NCI-H1436 (cell line): ENCODE measurements around the gene ADGRG2.

Experiments
- DNase-seq: peaks from one replicate; lab custom pipeline; 2025; lab: John Stamatoyannopoulos, UW

ADGRG2 gene, protein sequence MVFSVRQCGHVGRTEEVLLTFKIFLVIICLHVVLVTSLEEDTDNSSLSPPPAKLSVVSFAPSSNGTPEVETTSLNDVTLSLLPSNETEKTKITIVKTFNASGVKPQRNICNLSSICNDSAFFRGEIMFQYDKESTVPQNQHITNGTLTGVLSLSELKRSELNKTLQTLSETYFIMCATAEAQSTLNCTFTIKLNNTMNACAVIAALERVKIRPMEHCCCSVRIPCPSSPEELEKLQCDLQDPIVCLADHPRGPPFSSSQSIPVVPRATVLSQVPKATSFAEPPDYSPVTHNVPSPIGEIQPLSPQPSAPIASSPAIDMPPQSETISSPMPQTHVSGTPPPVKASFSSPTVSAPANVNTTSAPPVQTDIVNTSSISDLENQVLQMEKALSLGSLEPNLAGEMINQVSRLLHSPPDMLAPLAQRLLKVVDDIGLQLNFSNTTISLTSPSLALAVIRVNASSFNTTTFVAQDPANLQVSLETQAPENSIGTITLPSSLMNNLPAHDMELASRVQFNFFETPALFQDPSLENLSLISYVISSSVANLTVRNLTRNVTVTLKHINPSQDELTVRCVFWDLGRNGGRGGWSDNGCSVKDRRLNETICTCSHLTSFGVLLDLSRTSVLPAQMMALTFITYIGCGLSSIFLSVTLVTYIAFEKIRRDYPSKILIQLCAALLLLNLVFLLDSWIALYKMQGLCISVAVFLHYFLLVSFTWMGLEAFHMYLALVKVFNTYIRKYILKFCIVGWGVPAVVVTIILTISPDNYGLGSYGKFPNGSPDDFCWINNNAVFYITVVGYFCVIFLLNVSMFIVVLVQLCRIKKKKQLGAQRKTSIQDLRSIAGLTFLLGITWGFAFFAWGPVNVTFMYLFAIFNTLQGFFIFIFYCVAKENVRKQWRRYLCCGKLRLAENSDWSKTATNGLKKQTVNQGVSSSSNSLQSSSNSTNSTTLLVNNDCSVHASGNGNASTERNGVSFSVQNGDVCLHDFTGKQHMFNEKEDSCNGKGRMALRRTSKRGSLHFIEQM

DNA sequence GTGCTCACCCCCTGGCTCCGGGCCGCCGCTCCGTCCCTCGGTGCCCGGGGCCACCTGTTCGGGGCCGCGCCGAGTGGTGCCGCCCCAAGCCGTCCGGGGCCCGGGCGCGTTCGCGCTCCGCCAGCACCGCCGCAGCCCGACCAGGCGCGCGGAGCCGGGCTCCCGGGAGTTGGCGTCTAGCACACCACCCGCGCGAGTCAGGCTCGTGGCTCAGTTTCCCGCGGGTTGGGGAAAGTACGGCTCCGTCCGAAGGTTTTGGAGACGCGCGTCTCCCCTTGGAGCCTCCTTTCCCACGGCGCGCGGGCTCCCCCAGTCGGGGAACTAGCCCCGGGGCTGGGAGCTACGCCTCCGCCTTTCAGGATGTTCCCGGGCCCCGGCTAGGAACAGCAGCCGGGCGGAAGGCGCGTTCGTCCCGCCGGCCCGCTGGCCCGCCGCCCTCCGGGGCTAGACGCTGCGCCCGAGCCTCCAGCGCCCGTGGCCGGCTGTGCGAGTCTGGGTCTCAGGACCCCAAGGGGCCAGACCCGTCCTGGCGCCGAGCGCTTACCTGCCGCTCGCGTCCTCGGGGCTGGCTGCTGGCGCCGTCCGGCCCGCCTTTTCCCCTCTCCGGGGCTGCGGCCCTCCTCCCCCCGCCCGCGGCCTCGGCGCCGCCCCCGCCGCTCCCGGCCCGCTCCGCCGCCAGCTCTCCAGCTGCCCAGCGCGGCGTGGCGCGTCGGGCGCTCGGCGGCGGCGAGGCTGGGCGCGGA is at the start of gene ADGRG2:
ADGRG2 (minus strand) TSS at position 571 of the 743 bp plus-strand sequence. CDS start 53,634 bp downstream, outside the sequence.
- DNase-seq: no peak

DNA sequence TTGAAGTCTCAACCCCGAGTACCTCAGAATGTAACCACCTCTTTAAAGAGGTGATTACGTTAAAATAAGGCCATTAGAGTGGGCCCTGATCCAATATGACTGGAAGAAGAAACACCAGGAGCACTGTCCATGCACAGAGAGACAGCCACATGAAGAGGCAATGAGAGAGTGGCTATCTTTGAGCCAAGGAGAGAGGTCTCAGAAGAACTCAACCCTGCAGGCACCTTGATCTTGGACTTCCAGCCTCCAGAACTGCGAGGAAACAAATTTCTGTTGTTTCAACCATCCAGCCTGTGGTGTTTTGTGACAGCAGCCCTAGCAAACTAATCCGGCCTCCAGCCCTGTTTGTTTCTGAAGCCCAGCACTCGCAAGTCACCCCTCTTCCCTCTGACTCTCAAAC is 46.3 kb upstream of the ADGRG2 start:
- no peak for DNase-seq

DNA sequence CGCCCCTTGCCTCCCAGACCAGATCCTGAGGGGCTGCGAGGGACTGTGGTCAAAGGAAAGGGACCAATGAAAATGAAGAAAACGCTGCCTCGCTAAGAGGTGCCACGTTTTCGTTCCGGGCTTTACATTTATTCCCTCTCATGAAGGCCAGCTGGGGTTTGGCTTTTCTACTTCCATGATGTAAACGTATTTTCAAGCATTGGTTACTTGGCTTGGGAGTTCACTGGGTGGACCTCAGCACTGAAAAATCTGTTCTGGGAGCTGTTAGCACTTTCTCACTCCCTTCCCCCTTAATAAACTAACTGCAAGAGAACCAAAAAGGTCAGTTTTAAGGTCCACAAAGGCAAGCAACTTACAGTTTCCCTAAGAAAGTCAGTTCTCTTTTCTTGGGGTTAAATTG is 40.6 kb upstream of the ADGRG2 start:
- DNase-seq: no peak

DNA sequence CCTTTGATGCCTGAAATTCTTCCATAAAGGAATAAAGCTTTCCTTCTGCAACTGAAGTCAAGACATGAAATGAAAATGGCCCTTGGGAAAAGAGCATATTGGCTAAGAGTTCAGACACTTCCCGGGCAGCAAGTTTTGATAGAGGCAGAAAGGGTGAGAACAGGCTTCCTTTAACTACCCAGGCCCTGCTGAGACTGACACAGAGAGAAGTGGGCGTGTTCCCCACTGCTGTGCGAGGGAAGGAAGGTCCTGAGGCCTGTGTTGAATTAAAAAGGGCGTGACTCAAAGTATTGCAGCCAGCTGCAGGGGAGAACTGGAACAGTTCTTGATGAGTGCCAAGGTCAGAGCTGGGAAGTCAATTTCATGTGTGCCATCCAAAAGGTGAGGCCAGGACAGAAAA is 33.9 kb upstream of the ADGRG2 start:
- DNase-seq: no peak

DNA sequence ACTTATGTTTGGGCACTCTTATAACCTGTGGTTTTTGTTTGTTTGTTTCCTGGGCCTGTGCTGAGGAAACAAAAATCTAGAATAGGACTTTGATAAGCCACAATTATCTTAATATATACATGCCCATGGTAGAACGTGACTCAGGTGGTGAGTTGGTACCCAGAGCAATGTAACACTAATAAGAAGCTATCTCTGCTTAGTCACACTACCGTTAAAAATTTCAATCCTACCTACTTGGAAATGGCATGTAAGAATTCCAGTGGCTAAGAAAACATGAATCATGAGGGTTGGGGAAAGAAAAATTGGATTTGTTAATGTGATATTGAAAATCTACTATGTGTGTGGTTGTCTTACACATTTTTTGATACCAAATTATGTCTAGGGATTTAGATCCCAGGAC is 30.5 kb upstream of the ADGRG2 start:
- DNase-seq: no peak

DNA sequence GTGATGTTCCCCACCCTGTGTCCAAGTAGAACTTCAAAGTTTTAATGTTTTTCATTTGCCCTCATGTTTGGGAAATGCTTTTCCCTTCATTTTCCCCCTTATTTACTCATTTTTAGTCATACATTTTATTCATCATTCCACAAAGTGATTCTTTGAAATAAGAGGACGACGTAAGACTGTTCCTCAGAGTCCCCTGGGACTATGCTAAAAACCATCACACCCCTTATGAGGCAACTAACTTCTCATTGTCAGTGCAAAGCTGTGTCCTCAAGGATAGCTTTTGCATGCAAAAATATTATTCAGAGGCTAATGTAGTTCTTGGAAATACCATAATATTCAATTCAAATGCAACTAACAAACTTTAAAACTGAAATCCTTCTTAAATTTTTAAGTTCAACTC is 14.8 kb upstream of the ADGRG2 start:
- DNase-seq: no peak

DNA sequence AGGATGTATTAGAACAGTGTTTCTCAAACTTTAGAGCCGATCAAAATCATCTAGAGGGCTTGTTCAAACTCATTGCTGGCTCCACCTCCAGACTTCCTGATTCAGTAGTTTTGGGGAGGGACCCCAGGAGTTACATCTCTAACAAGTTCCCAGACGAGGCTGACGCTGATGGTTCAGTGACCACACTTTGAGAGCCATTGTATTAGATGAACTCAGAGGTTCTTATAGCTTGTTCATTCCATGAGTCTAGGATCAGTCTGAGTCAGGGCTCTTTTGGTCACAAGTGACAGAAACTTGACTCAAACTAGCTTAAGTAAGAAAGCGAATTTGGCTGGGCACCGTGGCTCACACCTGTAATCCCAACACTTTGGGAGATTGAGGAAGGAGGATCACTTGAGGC is 11.5 kb upstream of the ADGRG2 start:
- DNase-seq: no peak

DNA sequence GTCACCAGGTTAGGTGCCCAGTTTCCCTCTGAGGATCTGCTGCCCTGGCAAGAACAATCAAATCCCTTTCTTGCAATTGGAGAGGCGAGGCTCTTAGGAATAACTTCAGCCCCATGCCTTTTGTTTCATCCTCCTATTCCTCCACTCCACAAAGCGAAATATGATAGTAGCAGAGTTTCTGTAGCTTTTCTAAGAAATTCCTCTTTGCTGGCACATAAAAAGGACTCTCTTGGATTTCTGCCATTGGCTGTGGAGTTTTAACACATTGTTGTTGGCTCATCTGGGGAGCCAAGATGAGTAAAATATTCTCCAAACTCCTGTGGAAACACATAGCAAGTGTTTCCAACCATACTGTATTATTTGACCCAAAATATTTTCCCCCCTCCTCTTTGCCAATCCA is 11.0 kb upstream of the ADGRG2 start:
- no peak for DNase-seq

DNA sequence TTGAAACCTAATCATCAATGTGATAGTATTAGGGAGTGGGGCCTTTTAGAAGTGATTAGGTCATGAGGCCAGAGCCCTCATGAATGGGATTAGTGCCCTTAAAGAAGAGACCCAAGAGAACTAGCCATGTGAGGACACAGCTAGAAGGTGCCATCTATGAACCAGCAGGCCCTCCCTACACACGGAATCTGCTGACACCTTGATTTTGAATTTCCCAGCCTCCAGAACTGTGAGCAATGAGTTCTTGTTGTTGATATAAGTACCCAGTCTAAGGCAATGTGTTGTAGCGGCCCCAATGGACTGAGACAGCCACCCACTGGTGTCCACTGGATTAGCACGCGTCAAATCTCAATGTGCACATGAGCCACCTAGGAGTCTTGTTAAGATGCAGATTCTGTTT is 8.4 kb upstream of the ADGRG2 start:
- DNase-seq: no peak

DNA sequence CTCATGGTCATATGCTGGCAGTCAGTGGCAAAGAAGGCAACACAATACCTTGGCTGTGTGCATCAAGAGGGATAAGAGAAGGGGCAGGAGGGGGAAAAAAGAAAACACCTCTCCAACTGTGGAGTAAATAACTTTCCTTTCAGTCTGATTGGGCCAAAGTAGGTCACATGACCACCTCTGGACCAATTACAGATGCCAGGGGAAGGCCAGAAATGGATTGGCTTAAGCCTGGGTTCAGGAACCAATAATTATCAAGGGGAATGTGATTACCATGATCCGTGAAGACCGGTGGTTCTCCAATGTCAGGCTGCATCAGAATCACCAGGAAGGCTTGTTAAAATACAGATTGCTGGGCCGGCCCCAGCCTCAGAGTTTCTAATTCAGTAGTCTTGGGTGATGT is 7.4 kb upstream of the ADGRG2 start:
- no peak for DNase-seq

DNA sequence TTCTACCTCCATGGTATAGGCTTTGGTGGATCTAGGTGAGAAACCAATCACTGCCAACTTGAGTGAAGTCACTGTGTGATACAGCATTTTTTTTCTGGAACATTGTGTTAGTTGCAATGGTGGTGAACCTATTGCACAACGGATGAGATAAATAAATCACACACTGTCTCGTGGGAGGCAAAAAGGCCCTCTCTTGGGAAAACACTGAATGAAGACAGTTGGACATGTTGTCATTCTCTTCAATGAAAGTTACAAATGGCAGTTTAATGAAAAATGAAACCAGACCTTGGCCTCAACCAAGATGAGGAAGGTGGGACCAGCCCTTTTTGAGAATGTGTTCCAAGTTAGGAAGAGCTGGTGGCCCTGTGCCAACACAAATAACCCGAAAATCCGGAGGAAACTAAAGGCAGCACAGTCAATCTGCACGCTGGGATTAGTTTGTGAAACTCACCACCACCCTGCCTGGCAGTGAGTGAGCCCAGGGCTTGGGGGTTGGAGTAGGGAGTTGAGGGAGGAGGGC is 5.4 kb upstream of the ADGRG2 start:
- no peak for DNase-seq

DNA sequence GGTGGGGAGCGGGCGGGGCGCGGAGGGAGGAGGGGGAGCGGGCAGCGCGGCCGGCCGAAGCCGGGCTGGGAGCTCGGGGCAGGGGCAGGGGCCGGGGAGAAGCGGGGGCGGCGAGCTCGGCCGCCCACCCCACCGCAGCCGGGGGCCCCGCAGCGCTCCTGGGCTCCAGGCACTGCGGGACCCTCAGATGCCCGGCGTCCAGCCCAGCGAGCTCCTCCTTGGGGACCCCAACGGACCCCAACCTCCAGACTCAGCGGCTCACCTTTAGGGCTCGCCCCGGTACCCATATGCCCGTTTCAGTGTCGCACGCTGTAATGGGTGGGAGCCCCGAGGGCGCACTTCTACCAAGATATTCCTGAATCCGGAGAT is 357 bp upstream of the ADGRG2 start:
- DNase-seq: no peak

DNA sequence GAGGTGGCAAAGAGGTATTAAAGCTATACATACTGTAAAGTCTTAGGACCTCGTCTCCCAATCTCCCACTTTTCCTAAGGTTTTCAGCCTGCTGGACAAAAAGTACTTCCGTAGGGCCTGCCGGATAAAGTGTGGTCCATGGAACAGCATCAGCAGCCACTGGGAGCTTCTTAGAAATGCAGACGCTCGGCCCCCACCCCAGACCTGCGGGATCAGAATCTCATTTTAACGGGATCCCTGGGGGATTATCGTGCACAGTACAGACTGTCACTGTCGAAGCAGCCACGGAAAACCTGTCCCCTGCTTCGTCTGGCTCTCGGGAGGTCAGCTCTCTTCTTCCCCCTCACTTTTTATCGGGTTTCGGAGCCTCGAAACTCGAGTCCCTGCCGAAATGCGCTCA is 802 bp downstream of the ADGRG2 start:
- no peak for DNase-seq

DNA sequence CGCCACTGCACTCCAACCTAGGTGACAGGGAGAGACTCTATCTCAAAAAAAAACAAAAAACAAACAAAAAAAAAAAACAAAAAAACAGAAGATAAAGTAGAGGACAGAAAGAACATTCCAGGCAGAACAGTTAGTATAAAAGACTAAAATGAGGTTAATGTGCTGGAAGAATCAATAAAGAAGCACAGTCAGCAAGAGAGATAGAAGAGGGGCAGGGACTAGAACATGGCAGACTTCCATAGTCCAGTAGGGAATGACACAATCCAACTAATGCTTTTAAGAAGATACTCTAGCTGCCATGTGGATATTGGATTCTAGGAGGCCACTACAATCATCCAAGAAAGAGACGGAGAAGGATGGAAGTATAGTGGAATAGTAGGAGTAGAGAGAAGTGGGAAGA is 11.6 kb downstream of the ADGRG2 start:
- DNase-seq: no peak

DNA sequence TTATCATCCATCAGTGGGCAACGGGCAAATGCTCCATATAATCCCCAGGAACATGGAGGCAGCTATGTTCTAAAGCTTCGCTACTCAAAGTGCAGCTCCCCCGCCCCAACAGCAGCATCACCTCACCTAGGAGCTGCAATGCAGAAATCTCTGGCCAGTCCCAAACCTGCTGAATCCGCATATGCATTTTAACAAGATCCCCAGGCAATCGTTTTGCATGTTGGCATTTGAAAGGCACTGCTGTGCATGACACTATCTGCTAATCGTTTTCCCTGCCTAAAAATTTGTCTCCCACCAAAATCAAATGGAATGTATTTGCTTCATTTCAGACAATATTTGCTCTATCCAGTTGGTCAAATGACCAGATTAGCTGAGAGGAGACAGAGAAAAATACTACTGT is 15.2 kb downstream of the ADGRG2 start:
- DNase-seq: no peak

DNA sequence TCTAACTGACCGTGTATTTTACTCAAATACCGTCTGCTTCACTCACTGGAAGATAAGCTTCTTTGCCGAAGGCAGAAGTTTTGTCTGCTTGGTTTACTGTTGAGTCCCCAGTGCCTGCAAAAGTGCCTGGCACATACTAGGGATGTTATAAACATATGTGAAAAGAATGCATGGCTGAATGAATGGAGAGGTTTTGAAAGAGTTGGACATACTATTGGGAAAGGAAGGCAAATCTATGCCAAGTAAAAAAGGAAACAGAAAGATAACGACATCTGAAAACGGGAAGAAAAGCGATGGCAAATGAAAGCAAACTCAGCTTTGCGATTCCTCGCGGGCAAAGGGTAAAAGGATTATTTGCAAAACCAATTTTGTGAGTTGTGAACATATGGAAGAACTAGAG is 21.7 kb downstream of the ADGRG2 start:
- DNase-seq: no peak

DNA sequence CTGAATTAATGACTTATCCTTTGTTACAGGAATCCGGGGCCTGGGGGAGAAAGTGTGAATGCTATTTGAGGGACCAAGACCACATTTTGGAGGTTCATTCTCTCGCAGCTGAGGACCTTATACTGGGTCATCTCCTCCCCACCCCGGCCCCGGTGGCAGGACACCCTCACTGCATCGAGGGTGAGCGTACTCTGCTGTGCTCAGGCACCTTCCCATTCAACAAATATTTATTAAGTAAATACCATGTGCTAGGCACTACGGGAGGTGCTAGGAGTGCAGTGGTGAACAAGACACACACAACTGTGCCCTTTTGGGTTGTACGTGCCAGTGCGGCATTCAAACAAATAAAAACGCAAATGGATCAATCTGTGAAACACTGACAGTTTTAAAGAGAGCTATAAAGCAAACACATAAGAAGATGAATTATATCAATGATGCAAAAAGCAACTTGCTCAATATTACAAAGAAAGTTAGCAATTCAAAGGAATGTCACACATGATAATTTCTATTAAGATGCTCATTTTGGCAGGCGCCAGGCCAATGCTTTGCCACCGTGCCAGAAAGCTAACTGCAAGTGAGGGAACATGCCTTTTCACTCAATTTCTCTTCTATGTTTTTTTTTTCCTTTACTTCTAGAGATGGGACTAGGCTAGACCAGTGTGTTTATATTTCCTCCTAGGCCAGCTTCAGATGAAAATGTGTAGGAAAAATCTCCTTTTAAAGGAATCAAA is 24.6 kb downstream of the ADGRG2 start:
- DNase-seq: no peak

DNA sequence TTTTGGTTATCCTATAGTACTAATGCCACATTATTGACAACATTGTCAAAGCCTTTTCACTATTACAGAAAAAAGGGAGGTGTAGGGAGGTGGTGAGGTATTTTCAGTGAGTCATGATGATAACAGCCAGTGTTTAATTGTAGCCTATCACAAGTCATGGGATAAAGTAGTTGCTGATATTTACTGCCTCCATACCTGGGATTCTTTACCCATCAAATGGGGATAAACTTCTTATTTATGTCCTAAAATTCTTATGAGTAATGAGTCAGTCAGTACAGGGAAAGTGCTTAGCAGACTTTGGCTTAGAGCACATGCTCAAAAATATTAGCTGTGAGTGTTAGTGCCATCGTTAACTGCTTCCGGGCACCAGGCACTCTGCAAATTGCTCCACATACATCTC is 25.7 kb downstream of the ADGRG2 start:
- no peak for DNase-seq

DNA sequence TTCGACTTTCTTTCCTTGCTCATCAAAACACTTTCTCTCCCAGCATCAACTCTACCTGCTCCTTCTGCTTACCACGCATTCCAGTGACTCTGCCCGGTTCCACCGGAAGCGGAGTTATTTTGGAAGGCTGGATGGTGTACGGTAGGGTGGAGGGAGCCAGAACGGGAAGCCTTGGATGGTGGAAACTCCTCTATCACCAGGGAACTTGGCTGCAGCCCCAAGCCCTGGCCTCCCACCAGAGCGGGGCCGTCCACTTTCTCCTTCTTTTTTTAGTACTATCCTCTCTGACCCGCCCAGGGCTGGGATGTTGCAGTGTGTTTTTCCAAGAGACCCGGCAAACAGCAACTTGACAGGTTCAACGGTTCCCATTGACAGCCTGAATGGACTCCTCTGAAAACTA is 27.6 kb downstream of the ADGRG2 start:
- DNase-seq: no peak

DNA sequence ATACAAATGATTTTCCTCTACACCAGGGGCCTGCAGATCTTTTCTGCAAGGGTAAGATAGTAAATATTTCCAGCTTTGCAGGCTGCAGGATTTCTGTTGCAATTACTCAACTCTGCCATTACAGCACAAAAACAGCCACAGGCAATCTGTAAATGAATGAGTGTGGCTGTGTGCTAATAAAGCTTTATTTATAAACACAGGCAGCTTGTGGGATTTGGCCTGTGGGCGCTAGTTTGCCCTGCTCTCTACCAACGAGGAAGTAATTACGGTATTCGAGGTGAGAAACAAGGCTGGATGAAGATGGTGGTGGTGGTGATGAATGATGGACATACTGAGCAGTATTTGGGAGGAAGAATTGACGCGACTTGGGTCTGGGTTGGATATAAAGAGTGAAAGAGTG is 30.7 kb downstream of the ADGRG2 start:
- DNase-seq: no peak

DNA sequence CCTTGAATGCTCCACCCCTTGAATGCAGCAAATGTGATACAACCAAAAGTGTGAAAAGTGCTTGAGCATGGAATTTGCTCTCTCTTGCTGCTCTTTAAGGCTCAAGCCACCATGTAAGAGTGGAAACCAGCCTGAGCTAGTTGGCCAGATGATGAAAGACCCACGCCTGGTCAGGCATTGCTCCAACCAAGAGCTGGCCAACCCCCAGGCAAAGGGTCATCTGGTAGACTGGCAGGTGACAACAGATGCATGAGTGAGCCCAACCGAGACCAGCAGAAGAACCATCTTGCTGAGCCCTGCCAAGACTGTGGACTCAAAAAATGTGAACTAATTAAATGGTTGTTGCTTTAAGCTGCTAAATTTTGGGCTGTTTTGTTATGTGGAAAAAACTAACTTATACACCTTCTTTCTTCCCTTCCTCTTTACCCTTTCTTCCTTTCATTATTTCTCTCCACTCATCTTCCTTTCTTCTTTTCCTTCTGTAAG is 32.7 kb downstream of the ADGRG2 start:
- no peak for DNase-seq
